ENCODE results near the gene SMIM10.
"Not testable (repeated sequence)": the region's sequence is repeated elsewhere in the genome, so short reads cannot be mapped to it uniquely, and the experiment has no call there.

The SMIM10 gene

DNA sequence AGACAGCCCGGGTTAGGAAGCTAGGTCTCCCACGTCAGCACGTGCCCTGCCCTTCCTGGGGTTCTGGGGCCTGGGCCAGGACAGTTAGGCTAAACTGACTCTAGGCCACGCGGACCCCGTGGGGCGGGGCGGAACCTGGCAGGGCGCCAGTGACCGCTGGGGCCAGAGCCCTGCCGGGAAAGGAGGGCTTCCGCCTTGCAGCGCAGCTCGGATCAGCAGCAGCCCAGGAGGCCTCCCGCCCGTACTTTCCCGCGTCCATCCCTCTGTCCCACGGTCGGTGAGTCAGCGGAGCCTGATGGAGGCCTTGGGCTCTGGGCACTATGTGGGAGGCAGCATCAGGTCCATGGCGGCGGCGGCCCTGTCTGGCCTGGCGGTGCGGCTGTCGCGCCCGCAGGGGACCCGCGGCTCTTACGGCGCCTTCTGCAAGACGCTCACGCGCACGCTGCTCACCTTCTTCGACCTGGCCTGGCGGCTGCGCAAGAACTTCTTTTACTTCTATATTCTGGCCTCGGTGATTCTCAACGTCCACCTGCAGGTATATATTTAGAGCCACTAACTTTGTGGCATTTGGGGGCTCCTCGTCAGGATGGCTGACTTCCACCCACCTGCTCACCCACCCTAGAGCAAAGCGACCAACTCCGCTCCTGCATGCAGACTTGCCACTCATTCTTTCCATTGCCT, at the start of gene SMIM10:
SMIM10 (plus strand) TSS at position 191 of the 681 bp plus-strand sequence; CDS start at position 296, 105 bp downstream.
- TF ChIP-seq, protein P1, sequence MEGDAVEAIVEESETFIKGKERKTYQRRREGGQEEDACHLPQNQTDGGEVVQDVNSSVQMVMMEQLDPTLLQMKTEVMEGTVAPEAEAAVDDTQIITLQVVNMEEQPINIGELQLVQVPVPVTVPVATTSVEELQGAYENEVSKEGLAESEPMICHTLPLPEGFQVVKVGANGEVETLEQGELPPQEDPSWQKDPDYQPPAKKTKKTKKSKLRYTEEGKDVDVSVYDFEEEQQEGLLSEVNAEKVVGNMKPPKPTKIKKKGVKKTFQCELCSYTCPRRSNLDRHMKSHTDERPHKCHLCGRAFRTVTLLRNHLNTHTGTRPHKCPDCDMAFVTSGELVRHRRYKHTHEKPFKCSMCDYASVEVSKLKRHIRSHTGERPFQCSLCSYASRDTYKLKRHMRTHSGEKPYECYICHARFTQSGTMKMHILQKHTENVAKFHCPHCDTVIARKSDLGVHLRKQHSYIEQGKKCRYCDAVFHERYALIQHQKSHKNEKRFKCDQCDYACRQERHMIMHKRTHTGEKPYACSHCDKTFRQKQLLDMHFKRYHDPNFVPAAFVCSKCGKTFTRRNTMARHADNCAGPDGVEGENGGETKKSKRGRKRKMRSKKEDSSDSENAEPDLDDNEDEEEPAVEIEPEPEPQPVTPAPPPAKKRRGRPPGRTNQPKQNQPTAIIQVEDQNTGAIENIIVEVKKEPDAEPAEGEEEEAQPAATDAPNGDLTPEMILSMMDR (IDR thresholded peaks at IDR 0.05; ENCODE audit: extremely low read depth, missing control alignments), result no peak
- peak; percentile 24 for DNase-seq (ENCODE audit: low spot score)

DNA sequence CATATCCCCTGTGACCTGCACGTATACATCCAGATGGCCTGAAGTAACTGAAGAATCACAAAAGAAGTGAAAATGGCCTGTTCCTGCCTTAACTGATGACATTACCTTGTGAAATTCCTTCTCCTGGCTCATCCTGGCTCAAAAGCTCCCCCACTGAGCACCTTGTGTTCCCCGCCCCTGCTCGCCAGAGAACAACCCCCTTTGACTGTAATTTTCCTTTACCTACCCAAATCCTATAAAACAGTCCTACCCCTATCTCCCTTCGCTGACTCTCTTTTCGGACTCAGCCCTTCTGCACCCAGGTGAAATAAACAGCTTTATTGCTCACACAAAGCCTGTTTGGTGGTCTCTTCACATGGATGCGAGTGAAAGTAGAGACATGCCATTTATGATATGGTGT, 44.4 kb upstream of the SMIM10 start:
- DNase-seq (ENCODE audit: low spot score), result not testable (repeated sequence)

DNA sequence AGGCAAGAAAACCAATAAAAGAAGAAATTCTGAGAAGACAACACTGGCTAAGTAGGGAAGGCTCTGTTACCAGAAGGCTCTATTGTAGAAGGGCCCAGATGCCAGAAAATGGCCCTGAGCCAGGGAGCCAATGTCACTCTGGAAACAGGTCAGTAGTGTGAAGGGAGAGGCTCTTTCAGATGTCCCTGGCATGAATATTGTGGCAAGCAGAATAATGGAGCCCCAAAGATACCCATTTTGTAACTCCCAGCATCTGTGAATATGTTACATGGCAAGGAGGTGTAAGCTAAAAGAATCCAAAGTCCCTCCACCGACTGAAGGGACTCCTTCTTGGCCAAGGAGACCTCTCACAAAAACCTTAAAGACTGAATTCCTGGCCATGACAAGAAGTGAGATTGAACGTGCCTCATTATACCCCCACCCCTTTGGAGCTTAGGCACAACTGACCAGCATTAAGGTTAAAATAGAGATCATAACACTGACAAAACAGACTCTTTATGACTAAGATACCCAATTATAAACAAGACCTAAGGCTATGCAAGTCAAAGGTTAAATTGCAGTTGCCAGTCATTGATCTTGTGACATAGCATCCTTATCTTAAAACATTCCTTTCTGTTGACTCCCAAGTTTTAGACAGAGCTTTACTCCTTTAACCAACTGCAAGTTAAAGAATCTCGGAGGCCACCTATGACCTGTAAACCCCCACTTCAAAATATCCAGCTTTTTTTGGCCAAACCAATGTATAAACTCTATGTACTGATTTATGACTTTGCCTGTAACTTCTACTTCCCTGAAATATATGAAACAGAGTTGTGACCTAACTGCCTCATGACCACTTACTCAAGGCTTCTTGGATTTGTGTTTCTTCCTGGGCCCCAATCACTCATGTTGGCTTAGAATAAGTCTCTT, 42.2 kb upstream of the SMIM10 start:
- DNase-seq (ENCODE audit: low spot score), result no peak
- TF ChIP-seq, protein P1 (IDR thresholded peaks at IDR 0.05; ENCODE audit: extremely low read depth, missing control alignments), result no peak

DNA sequence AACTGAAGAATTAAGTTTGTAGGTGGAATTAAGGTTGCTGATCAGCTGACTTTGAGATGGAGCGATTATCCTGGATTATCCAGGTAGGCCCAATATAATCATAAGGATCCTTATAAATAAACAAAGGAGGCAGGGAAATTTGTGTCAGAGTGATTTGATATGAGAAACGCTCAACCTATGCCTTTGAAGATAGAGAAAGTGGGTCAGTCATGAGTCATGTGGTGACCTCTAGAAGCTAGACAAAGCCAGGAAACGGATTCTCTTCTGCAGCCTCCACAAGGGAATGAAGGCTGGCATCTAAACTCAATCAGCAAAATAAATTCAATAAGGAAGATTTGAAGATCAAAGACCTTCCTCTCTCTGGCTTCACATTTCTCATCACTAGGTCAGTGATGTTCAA, 41.5 kb upstream of the SMIM10 start:
- TF ChIP-seq, protein P1 (IDR thresholded peaks at IDR 0.05; ENCODE audit: extremely low read depth, missing control alignments), result no peak
- DNase-seq (ENCODE audit: low spot score), result no peak

DNA sequence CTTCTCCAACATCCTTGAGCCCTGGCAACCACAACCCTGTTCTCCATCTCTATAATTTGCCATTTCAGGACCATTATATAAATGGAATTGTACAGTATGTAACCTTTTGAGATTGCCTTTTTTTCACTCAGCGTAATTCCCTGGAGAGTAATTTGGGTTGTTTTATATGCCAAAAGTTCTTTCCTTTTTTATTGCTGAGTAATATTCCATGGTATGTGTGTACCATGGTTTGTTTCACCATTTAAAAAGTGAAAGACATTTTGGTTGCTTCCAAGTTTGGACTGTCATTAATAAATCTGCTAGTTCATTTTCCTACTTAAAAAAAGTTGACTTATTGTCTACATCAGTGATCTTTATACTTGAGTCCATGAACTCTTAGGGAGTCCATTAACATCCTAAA, 33.0 kb upstream of the SMIM10 start:
- TF ChIP-seq, protein P1 (IDR thresholded peaks at IDR 0.05; ENCODE audit: extremely low read depth, missing control alignments), result no peak
- no peak for DNase-seq (ENCODE audit: low spot score)

DNA sequence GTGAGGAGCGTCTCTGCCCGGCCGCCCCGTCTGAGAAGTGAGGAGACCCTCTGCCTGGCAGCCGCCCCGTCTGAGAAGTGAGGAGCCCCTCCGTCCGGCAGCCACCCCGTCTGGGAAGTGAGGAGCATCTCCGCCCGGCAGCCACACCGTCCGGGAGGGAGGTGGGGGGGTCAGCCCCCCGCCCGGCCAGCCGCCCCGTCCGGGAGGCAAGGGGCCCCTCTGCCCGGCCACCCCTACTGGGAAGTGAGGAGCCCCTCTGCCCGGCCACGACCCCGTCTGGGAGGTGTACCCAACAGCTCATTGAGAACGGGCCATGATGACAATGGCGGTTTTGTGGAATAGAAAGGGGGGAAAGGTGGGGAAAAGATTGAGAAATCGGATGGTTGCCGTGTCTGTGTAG, 30.4 kb upstream of the SMIM10 start:
- not testable (repeated sequence) for DNase-seq (ENCODE audit: low spot score)

DNA sequence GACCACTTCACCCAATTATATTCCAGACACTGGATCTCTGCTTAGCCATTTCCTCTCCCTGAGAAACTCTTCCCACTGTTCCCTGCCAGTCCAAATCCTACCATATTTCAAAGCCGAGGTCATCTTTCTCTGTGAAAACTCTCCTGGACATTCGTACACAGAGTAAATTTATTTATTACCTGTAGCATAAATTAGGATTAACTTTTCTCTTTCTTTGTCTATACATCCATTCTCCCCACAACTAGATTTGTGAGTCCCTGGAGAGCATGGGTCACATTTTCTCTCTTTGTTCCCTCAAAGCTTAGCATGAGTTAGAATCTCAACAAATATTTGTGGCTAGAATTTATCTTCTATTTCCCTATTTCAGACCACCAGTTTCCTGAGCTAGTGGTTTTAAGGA, 27.8 kb upstream of the SMIM10 start:
- no peak for DNase-seq (ENCODE audit: low spot score)
- TF ChIP-seq, protein P1 (IDR thresholded peaks at IDR 0.05; ENCODE audit: extremely low read depth, missing control alignments), result no peak

DNA sequence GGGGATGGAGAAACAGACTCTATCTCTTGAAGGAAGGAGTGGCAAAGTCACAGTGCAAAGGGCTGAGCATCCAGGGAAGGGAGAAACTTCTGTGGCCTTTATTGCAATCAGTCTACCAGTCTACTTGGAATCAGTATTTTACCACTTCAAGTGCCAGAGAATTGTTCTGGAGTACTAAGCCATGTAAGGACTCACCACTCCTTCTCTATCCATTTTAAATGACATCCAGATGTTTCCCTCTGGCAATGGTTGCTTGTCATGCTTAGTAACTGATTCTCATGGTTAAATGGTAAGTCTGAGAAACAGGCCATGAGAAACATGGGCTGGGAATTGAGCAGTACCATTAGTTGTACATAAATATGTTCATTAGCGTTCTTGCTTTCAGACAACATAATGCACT, 21.1 kb upstream of the SMIM10 start:
- no peak for DNase-seq (ENCODE audit: low spot score)
- TF ChIP-seq, protein P1 (IDR thresholded peaks at IDR 0.05; ENCODE audit: extremely low read depth, missing control alignments), result no peak

All from GM20000 (cell line).